NCI-H748 (cell line): ENCODE data around the gene TNS3.

Experiments used
- DNase-seq: peaks from one replicate; lab custom pipeline; 2025; ENCODE audit not compliant: unreplicated experiment; lab: John Stamatoyannopoulos, UW

The TNS3 gene

GRCh38 chr7:47438411-47439029 is 143.4 kb downstream of the TNS3 start:
- no peak for DNase-seq

GRCh38 chr7:47435889-47436312 is 146.0 kb downstream of the TNS3 start:
- DNase-seq: peak; percentile 63

GRCh38 chr7:47433564-47433895 is 148.4 kb downstream of the TNS3 start:
- no peak for DNase-seq

GRCh38 chr7:47432671-47433563 is 149.0 kb downstream of the TNS3 start:
- no peak for DNase-seq

GRCh38 chr7:47430422-47430821 is 151.5 kb downstream of the TNS3 start:
- no peak for DNase-seq

GRCh38 chr7:47428768-47429472 is 153.0 kb downstream of the TNS3 start:
- peak; percentile 54 for DNase-seq

- peak; percentile 92 for DNase-seq
These were observed 153.7 kb downstream of the TNS3 start for GRCh38 chr7:47428052-47428767.

- no peak for DNase-seq
These were observed 154.8 kb downstream of the TNS3 start for GRCh38 chr7:47427051-47427643.

- no peak for DNase-seq
These were observed 157.4 kb downstream of the TNS3 start for GRCh38 chr7:47424523-47424922.

GRCh38 chr7:47423196-47423595 is 158.7 kb downstream of the TNS3 start:
- DNase-seq: no peak

GRCh38 chr7:47422611-47423010 is 159.3 kb downstream of the TNS3 start:
- DNase-seq: no peak

- DNase-seq: no peak
These were observed 160.5 kb downstream of the TNS3 start for GRCh38 chr7:47421456-47421855.

GRCh38 chr7:47420122-47420780 is 161.7 kb downstream of the TNS3 start:
- DNase-seq: peak; percentile 58

- DNase-seq: no peak
These were observed 162.4 kb downstream of the TNS3 start for GRCh38 chr7:47419471-47419870.

- no peak for DNase-seq
These were observed 163.2 kb downstream of the TNS3 start for GRCh38 chr7:47418601-47419309.

GRCh38 chr7:47416492-47417480 is 165.1 kb downstream of the TNS3 start:
- no peak for DNase-seq

GRCh38 chr7:47415318-47416212 is 166.3 kb downstream of the TNS3 start:
- DNase-seq: no peak
